ENCODE data around the gene CTNNA2.

Gene CTNNA2

DNA sequence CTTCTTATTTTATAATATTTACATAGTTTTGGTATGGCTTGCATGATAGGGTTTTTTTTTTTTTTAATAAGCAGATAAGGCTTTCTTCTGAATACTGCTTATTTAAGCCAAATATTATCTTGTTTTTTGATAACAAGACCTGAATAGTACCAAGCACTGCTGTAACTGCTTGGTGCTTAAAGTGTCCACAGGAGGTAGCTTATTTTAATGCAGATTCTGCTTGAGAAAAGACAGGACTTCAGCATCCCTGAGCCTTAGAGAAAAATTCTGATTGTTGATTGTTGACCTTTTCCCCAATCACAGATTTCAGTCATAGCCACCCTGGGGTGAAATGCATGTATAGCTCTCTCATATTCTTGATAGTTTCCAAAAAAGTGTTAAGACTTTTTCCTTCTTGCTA is 336.4 kb downstream of the CTNNA2 start:
- no peak for DNase-seq (ENCODE audit: low read depth in 1 of 2, low spot score in 1 of 2)

DNA sequence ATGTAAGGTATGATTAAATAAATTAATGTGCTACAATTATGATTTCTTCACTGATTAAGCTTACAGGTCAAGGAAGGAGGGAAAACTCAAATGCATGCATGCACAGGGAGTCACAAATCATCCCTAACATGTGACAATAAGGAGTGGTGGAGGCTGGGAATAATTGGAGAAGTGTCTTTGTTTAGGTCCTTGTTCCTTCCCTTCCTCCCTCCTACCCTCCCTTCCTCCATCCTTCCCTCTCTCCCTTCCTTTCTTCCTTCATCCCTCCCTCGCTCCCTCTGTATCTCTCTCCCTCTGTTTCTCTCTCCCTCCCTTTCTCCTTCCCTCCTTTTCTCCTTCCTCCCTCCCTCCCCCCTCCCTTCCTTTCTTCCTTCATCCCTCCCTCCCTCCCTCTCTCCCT is 337.1 kb downstream of the CTNNA2 start:
- no peak for DNase-seq (ENCODE audit: low read depth in 1 of 2, low spot score in 1 of 2)

DNA sequence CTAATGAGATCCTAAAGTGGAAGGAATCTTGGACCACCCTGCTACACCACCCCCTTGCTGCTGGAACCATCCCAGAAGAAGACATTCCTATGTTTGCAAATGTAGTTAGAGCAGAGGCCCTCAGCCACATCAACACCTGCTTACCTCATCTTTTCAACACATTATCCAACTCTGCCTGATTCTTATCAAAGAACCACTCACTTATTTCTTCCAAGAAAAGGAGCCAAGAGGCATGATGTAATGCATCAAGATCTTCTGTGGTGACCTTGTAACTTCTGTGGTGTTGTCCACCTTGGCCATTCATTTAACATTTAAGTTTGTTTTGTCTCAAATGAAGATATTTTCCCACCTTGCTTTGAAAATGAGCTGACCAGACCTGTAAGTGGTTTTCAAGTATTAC is 338.1 kb downstream of the CTNNA2 start:
- DNase-seq (ENCODE audit: low read depth in 1 of 2, low spot score in 1 of 2), result no peak

DNA sequence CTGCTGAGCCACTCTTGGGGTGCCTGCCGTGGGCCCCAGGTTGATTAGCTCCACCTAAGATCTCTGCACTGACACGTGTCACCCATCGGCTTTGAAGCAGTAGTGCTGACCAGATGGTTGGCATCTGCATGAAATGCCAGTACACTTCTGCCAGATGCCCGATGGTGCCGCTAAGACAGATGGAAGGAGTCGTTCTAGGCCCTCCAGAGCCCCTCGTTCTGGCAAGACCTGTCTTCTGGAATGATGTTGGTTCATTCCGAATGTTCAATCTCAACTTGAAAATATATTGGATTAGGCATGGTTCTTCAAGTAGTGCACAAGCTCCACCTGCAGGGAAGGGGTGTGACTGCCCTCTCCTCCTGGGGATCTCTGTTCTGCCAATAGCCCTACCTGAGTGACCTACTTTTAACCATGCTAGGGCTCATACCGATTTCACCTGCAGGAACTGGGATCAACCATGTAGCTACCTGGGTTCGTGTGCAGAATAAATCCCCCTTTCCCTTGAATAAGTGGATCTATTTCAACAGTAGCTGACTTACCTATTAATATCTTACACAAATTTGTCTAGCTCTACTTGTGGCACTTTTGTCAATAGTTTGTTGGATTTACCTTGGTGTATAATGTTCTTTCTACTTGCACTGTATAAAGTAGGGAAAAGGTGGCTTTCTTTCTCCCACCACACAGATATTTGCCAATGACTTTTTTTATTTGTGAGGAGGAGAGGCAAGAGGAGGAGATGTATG is 342.6 kb downstream of the CTNNA2 start:
- DNase-seq (ENCODE audit: low read depth in 1 of 2, low spot score in 1 of 2), result no peak

DNA sequence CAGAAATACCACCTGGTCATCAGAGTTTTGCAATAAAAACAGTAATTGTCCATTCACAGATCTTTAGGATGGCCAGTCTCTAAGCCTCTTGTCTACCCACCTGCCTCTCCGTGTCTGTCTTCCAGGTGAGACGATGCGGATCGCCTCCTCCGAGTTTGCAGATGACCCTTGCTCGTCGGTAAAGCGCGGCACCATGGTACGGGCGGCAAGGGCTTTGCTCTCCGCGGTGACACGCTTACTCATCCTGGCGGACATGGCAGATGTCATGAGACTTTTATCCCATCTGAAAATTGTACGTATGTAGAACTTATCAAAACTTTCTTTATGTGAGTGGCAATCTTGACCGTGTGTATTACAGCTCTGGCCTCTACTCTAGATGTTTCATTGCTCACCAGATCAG is 345.0 kb downstream of the CTNNA2 start:
- DNase-seq (ENCODE audit: low read depth in 1 of 2, low spot score in 1 of 2), result no peak

DNA sequence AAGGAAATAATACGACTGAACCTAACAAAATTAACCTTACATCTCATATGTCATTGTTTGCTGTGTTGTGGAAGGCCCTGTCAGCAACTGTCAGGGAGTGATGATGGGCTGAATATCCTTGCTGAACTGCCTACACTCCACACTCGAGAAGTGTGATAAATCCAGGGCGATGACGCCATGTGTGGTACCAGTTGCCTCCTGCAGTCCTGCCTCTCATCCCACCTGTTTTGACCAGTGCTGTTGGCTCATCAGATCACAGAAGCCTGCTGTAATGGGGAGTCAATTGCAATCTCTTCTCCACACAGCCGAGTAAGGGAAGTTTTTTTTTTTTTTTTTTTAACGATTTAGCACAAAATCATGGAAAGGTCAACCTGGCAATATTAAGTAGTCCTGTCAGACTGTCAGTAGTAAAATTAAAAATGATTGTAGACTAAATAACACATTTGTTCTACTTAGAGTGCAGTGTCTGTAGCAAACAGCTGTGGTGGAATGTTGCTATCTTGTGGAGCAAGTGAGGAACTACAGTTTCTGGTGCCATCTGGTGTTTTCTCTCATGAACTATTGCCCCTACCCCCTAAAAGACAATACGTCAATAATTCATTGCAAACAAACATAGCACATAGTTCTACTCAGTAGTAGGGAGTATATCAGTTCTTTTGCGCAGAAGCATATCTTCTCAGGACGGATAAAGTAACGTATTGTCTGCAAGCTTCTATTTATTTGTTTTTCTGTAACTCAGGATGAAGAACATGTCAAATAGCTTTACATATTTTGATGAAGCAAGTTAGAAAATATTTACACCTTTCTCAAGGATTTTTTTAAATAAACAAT is 347.6 kb downstream of the CTNNA2 start:
- no peak for DNase-seq (ENCODE audit: low read depth in 1 of 2, low spot score in 1 of 2)

- DNase-seq (ENCODE audit: low read depth in 1 of 2, low spot score in 1 of 2), result no peak
Observed at GRCh38 chr2:79861059-79861374, 348.2 kb downstream of the CTNNA2 start.

- DNase-seq (ENCODE audit: low read depth in 1 of 2, low spot score in 1 of 2), result no peak
Observed at GRCh38 chr2:79862756-79863155, 349.9 kb downstream of the CTNNA2 start.

DNA sequence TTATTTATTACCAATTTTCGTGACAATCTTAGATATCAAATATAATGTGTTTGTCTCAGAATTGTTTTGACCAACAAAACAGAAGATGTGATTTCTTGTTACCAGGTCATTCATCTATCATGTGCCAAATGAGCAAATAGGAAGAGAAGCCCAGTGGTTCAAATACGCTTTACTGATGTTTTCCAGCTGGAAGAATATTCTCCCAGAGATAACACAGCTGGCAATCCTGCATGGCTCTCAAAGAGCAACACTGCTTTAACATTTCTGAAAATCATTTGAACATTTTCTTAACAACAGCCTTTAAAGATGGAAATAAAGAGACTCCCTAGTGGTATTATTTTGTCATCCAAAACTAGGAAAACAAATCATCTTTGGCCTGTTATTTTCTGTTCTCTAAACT is 359.8 kb downstream of the CTNNA2 start:
- no peak for DNase-seq (ENCODE audit: low read depth in 1 of 2, low spot score in 1 of 2)

DNA sequence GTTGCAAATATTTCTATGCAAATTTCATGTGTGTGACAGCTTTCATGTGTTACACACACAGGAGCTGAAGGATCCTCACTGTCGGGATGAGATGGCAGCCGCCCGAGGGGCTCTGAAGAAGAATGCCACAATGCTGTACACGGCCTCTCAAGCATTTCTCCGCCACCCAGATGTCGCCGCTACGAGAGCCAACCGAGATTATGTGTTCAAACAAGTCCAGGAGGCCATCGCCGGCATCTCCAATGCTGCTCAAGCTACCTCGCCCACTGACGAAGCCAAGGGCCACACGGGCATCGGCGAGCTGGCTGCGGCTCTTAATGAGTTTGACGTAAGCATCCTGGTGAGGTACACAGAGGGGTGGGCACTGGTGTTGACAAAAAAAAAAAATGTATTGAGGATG is 361.2 kb downstream of the CTNNA2 start:
- no peak for DNase-seq (ENCODE audit: low read depth in 1 of 2, low spot score in 1 of 2)

DNA sequence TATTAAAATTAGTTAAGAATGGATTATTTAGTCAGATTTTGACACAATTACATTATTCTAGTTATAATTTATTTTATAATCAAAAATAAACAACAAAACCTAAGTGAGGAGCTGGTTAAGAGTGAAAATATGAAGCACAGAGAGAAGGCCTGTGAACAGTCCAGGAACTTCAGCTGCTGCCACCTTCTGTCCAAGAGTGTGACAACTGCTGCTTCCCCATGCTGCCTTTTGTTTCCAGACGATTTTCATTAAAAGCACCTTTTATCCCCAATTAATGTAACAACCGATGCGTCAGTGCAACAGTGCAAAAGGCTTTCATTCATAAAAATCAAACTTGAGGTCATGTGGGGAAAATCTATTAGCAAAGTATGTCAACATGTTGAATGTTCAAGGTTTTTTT is 363.6 kb downstream of the CTNNA2 start:
- no peak for DNase-seq (ENCODE audit: low read depth in 1 of 2, low spot score in 1 of 2)

DNA sequence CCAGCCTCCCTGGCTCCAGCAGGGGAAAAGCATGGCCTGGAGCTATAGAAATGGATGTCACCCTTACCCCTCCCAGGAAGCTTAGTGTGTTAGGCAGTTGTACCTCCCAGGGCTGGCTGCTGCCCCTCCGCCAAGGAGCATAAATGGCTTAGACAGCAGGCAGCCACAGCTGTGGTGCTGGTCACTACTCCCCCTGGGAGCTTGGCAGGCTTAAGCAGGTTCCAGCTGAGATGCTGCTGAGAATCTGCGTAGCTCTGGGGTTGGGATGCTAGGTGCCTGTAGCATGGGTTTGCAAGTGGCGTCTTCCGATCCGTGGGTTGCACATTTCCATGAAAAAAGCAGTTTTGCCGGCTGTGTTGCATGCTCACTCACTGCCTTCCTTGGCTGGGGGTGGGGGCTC is 369.7 kb downstream of the CTNNA2 start:
- DNase-seq (ENCODE audit: low read depth in 1 of 2, low spot score in 1 of 2), result no peak

- DNase-seq (ENCODE audit: low read depth in 1 of 2, low spot score in 1 of 2), result no peak
Observed at GRCh38 chr2:79887747-79888374, 375.0 kb downstream of the CTNNA2 start.

GRCh38 chr2:79892123-79892522 is 379.3 kb downstream of the CTNNA2 start:
- no peak for DNase-seq (ENCODE audit: low read depth in 1 of 2, low spot score in 1 of 2)

DNA sequence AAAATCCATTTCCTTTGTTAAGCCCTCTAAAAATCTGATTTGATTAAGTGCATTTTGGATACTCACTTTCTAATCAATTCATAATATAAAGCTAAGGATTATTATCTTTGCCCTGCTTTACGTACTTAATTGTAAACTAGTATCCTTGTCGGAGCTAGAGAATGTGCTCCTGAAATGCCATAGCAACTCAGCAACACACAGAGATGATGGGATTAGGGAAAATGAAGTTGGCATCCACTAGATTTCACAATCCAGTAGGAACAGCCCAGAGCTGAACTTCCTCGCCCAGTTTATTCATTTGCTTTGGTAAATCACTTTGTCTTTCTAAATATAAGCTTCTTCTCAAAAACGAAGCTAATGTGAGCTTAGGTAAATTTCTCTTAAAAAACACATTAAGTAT is 386.3 kb downstream of the CTNNA2 start:
- no peak for DNase-seq (ENCODE audit: low read depth in 1 of 2, low spot score in 1 of 2)

GRCh38 chr2:79901161-79901560 is 388.3 kb downstream of the CTNNA2 start:
- DNase-seq (ENCODE audit: low read depth in 1 of 2, low spot score in 1 of 2), result no peak

DNA sequence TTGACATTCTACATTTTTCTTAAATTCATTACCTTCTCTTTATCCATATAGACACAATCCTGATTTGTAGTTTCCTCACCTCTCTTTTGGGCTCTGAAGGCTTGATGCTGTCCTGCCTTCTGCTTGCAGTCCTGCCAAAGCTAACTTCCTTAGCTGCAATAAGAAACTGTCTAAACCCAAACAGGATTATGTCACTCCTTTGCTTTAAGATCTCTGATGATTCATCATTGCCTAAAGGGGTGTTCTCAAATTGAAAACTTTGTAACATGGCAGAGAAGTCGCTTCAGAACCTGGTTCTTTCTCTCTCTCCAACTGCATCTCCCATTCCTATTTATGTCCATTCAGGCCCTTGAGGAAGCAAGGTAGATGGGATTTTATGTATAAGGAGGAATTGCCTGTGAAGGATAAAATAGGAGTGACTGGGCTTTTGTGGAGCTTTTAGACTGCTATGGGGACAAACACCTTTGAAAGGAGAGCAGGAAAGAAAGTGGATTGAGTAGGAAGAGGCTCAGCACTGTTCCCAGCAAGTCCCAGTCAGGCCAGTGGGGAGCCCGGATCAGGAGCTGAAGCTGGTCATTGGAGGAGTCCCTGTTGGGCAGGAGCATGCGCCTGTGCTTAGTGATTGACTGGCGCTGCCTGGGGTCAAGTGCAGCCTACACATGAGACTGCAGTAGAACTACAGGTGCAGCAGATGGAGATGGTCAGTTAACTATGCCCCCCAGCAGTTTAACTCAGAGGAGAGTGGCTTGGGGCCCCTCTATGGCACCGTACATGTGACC is 390.6 kb downstream of the CTNNA2 start:
- no peak for DNase-seq (ENCODE audit: low read depth in 1 of 2, low spot score in 1 of 2)

DNA sequence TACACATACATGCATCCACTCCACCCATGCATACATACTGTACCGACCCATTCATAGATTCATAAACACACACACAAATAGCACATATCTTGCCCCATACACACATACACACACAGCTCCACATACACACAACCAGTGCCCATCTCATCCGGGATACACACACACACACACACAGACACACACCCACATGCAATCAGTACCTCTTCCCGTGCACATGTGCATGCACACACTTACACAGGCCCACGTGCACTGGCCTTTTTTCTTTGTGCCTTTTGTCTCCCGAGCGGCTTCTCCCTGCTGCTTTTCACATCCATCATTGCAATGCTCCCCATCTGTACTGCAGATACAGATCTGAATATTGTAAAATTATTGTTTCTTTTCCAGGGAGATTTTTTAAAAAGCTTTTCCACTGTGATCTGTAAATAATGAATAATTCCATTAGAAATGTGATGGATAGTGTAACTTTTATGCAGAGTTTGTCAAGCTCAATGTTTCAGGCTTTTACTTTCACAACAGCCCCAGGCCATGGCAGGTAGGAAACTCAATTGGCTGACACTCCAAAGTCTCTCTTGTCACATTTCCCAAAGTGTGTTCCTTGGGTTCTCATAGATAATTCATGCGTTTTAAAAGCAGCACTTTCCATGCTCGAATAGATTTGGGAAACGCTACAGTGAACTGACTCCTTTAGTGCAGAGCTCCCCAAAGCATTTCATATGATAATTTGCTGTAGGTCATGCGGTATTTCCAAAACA is 393.5 kb downstream of the CTNNA2 start:
- no peak for DNase-seq (ENCODE audit: low read depth in 1 of 2, low spot score in 1 of 2)

DNA sequence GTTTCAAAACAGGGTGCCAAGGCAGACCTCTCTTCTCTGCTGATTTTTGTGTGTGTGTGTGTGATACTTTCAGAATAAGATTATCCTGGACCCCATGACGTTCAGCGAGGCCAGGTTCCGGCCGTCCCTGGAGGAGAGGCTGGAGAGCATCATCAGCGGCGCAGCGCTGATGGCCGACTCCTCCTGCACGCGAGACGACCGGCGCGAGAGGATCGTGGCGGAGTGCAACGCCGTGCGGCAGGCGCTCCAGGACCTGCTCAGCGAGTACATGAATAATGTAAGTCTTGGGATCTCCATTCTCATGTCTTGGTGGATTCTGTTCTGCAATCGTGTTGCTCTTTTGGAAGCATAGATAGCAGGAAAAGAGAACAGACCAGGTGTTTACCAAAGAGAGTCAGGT is 396.7 kb downstream of the CTNNA2 start:
- no peak for DNase-seq (ENCODE audit: low read depth in 1 of 2, low spot score in 1 of 2)

DNA sequence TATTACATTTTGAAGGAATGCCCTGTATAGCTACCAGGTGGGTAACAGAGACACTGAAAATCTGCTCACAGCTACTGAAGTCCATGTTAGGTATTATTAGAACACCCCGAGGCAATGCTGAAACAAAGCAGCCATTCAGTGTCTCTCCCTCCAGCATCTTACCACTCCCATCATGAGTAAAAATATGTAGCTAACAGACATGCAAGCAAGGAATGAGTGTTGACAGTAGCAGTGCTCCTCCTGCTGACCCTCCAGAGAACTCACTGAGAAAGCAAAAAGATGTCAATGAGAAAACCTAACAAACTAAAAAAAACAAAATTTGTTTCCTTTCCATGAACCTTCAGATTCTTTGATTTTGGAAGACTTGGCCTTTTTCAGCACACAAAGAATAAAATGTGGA is 397.8 kb downstream of the CTNNA2 start:
- DNase-seq (ENCODE audit: low read depth in 1 of 2, low spot score in 1 of 2), result no peak

DNA sequence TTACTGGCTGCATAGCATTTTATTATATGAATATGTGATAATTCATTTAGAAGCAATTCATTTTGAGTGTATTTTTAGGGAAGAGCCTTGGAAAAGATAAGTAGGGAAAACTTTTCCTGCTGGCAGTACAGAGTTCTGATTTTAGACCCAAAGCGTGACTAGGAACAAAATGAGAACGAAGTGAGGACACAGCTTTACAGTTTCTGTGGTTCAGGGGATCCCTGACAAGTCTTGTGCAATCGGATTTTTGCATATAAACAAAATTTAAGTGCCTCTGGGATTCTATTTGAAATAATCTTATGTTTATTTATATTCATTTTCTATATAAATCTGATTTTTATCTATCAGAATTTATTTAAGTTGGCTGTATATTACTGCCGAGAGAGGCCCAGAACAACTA is 402.6 kb downstream of the CTNNA2 start:
- no peak for DNase-seq (ENCODE audit: low read depth in 1 of 2, low spot score in 1 of 2)

All from stimulated activated CD4-positive, alpha-beta T cell treated with anti-CD3 and anti-CD28 coated beads, Interleukin-15, amount 100 ng/mL, for 1 hour (primary cell).